ENCODE measurements around the gene RNU5B-1. TPM values are rescaled to one million over a fixed set of nuclear protein-coding genes. Genes with fewer than 3 reads are reported as not detected.

The RNU5B-1 gene
- total and polyA plus RNA-seq, 2 of the 8 experiments (the other 6 are each of a cell fraction or from before 2014, with no cell fraction given): not detected

DNA sequence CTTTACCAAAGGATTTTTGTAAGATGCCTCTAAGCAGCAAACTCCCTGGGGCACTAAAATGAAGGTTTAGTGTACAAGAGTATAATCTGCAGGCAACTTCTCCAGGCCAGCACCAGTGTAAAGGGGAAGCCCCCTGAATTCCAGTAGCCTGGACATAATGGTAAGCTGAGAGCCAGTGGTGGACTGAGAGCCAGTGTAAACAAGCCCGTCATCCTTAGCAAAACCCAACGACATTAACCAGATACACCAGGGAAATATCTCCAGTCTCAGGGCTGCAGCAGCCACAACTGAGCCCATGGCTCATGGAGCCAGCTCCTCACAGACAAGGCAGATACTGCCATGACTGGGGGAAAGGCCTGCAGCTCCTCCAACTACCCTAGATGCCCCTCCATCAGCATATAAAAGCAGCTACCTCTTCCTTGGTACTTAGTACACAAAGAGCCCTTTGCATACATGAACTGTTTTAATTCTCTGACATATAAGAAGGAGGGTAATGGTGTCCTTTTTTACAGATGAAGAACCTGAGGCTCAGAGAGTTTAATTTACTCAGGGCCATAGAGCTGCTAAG, 39.5 kb upstream of the RNU5B-1 start:
- Histone ChIP-seq H4K8ac (ENCODE audit: extremely low read depth, insufficient read depth, low read length) (no peak overlapping the region), H3K4ac (replicated peaks; ENCODE audit: insufficient read length, low read depth, low read length) (no peak overlapping the region), H3K23me2 (ENCODE audit: low read depth, low read length) (no peaks in the 10 kb centered on the region), H3K4me3 (ENCODE audit: extremely low read depth in 1 of 4, insufficient read depth in 2 of 4, low read depth in 3 of 4, low read length in 4 of 4) (no peak overlapping the region), H3K9me3 (ENCODE audit: insufficient read depth in 2 of 2, low read depth in 1 of 2, low read length in 1 of 2) (no peaks in the 10 kb centered on the region), H3K23ac (ENCODE audit: insufficient read length) (no peak overlapping the region), H3K79me1 (ENCODE audit: low read depth, low read length) (no peaks in the 10 kb centered on the region; the same call in 1 of the 2 replicates), H3K4me2 (ENCODE audit: insufficient read depth in 1 of 2, low read depth in 2 of 2, low read length in 2 of 2) (peak overlapping the region; percentile 14 to 21; a peak in 2 of 4 replicates), H3K27ac (ENCODE audit: low read depth, low read length) (no peak overlapping the region), H2AK5ac (ENCODE audit: low read depth, low read length) (no peak overlapping the region), H3K18ac (ENCODE audit: extremely low read depth, low read length) (no peak overlapping the region), H2BK120ac (replicated peaks; ENCODE audit: low read depth, low read length) (no peak overlapping the region), H3K56ac (replicated peaks; ENCODE audit: insufficient read length, low read depth, low read length) (no peak overlapping the region), H3K27me3 (replicated peaks in 1 of 4; ENCODE audit: control insufficient read depth in 3 of 4, extremely low read depth in 1 of 4, insufficient read depth in 3 of 4, low read length in 3 of 4) (no peaks in the 10 kb centered on the region), H3K9ac (replicated peaks in 1 of 4; ENCODE audit: extremely low read depth in 1 of 4, low read depth in 3 of 4, low read length in 3 of 4) (no peak overlapping the region), H4K5ac (ENCODE audit: insufficient read length, low read depth, low read length) (no peak overlapping the region), H2AFZ (ENCODE audit: low read length) (no peak overlapping the region), H2BK15ac (ENCODE audit: low read length) (no peak overlapping the region), H3K36me3 (ENCODE audit: control insufficient read depth in 2 of 4, insufficient read depth in 4 of 4, low read length in 3 of 4) (no peaks in the 10 kb centered on the region), H2BK20ac (ENCODE audit: low read length) (peak overlapping the region; percentile 43; the same call in 1 of the 2 replicates), H4K20me1 (replicated peaks in 1 of 2; ENCODE audit: control insufficient read depth in 1 of 2, insufficient read depth in 2 of 2, low read length in 2 of 2) (no peaks in the 10 kb centered on the region), H3K79me2 (ENCODE audit: control insufficient read depth in 1 of 2, insufficient read depth in 2 of 2, low read length in 2 of 2) (no peaks in the 10 kb centered on the region), H3K4me1 (replicated peaks in 1 of 4; ENCODE audit: control insufficient read depth in 3 of 4, insufficient read depth in 4 of 4, low read length in 3 of 4) (peaks cover 3 to 10% (median 4%) of the 10 kb centered on the region in 4 experiments; a peak in 5 of 7 replicates), H3K14ac (ENCODE audit: insufficient read length) (no peak overlapping the region), H4K91ac (replicated peaks; ENCODE audit: insufficient read length, low read length) (no peak overlapping the region), H2BK5ac (ENCODE audit: low read depth, low read length) (no peak overlapping the region), H2BK12ac (ENCODE audit: low read depth, low read length) (no peak overlapping the region)
- POLR2A ChIA-PET (ENCODE audit: partially characterized antibody): interaction anchor here (0.9 to 2.7 kb wide), 6 partner anchors 9 to 56 kb away, joined by 3 to 8 read pairs (median 4); partner anchors contain the start of gene RNU5B-1
- CTCF ChIA-PET (ENCODE audit: partially characterized antibody): interaction anchor here (0.6 to 3.0 kb wide), 14 partner anchors 13 to 165 kb away, joined by 3 to 22 read pairs (median 6); partner anchors contain the start of genes CILP and PARP16
- FAIRE-seq (no peak), DNase-seq (ENCODE audit: low read depth in 1 of 2, low spot score in 2 of 2) (no peak)
- 82% methylated on average over 2 of the region's 2 CpGs; no CpG with 5 or more reads in 1 of the 2 experiments for WGBS, 2 experiments (ENCODE audit: extremely low coverage in 1 of 2, insufficient coverage in 1 of 2, insufficient read length in 1 of 2, insufficient replicate concordance in 2 of 2, low coverage in 1 of 2, low lambda C conversion rate in 2 of 2, missing lambda C conversion rate in 1 of 2)
- TF ChIP-seq SP4 (IDR thresholded peaks at IDR 0.05; ENCODE audit: low read length) (no peak), SP1 (IDR thresholded peaks at IDR 0.05; ENCODE audit: low read depth, low read length) (no peak), JUN (IDR thresholded peaks at IDR 0.05; ENCODE audit: low read depth, low read length) (no peak), CEBPB (IDR thresholded peaks at IDR 0.05; ENCODE audit: low read depth, low read length) (no peak), GTF2F1 (IDR thresholded peaks at IDR 0.05; ENCODE audit: borderline replicate concordance, low read depth, low read length) (no peak), ASH2L (IDR thresholded peaks at IDR 0.05; ENCODE audit: low read length) (no peak), ATF2 (IDR thresholded peaks at IDR 0.05; ENCODE audit: low read length) (no peak), POU5F1 (IDR thresholded peaks at IDR 0.05; ENCODE audit: low read depth, low read length) (no peak), RXRA (IDR thresholded peaks at IDR 0.05; ENCODE audit: insufficient read depth, low read depth, low read length) (no peak), HDAC2 (IDR thresholded peaks at IDR 0.05; ENCODE audit: borderline replicate concordance in 1 of 2, low read depth in 2 of 2, low read length in 2 of 2) (no peak), SRF (IDR thresholded peaks at IDR 0.05; ENCODE audit: low read depth, low read length) (no peak)
- TF ChIP-seq, protein P1, sequence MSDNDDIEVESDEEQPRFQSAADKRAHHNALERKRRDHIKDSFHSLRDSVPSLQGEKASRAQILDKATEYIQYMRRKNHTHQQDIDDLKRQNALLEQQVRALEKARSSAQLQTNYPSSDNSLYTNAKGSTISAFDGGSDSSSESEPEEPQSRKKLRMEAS (IDR thresholded peaks at IDR 0.05): no peak
